Measurements from ENCODE around the gene FOXP4.

Gene FOXP4

GRCh38 chr6:41555326-41556300, 9.4 kb downstream of the FOXP4 start:
- DNase-seq (ENCODE audit: low spot score in 2 of 2) (no peak), ATAC-seq (replicated peaks; ENCODE audit: extremely low read depth, poor library complexity, severe bottlenecking) (no peak)
- H3K4me1 Mint-ChIP-seq: peaks cover 28% of the 10 kb centered on the region
- H3K9me3 Mint-ChIP-seq: no peaks in the 10 kb centered on the region
- no peaks in the 10 kb centered on the region for H3K27me3 Mint-ChIP-seq
- H3K36me3 Mint-ChIP-seq (ENCODE audit: insufficient read depth): peaks cover 11% of the 10 kb centered on the region
- no peak overlapping the region for H3K27ac Mint-ChIP-seq (ENCODE audit: low read depth)
- H3K4me3 Mint-ChIP-seq: no peak overlapping the region

DNA sequence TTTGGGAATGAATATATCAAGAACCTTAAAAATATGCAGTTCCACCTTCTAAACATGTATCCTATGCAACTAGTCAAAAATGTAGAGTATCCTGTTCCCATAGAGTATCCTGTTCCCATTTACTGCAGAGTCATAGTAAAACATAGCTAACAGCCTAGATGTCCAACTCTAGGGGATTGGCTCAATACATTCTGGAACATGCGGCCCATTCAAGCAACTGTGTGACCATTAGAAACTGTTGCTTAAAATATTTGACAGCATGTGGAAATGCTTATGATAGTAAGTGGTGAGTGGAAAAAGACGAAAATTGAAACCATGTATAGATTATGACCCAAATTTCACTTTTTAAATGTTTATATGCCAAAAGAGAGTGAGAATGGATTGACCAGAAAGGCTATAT, 11.2 kb downstream of the FOXP4 start:
- H3K27ac Mint-ChIP-seq (ENCODE audit: low read depth): no peak overlapping the region
- peaks cover 15% of the 10 kb centered on the region for H3K36me3 Mint-ChIP-seq (ENCODE audit: insufficient read depth)
- DNase-seq (ENCODE audit: low spot score in 2 of 2) (no peak), ATAC-seq (replicated peaks; ENCODE audit: extremely low read depth, poor library complexity, severe bottlenecking) (no peak)
- no peaks in the 10 kb centered on the region for H3K27me3 Mint-ChIP-seq
- H3K4me3 Mint-ChIP-seq: no peak overlapping the region
- no peaks in the 10 kb centered on the region for H3K9me3 Mint-ChIP-seq
- H3K4me1 Mint-ChIP-seq: peaks cover 26% of the 10 kb centered on the region

DNA sequence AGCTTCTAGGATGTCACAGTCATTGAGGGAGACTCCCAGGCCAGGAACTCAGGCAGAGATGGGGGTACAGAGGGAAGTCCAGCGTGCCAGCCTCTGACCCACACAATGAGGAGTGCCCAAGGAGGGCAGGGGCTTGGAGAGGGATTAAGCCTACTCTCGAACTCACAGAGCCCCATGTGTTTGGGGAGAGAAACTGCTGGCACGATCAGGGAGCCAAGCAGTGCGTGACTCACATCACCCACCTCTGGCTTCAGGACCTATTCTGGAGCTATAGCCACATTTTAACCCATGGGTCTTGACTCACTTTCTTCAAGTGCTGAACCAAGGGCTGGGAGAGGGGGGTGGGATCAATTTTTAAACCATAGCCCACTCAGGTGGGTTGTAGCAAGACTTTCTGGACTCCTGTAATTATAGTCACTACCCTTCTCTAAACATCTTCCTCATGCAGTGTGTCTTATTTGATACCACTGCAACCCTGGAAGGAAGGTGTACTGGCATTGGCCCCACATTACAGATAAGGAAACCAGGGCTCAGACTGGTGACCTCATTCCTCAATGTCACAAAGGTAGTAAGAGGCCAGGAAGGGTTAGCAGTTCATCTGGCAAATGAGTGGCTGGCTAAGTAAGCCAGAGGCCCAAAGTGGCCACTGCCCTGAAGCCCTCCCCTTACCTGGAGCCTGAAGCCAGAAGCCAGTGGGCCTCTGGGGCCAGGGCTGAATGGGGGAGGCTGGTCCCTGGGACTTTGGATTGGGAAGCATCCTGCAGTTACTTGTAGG, 12.0 kb downstream of the FOXP4 start:
- Mint-ChIP-seq H3K4me3 (no peak overlapping the region), H3K27ac (ENCODE audit: low read depth) (no peak overlapping the region), H3K36me3 (ENCODE audit: insufficient read depth) (peaks cover 16% of the 10 kb centered on the region), H3K4me1 (peaks cover 26% of the 10 kb centered on the region), H3K27me3 (no peaks in the 10 kb centered on the region), H3K9me3 (no peaks in the 10 kb centered on the region)
- DNase-seq (ENCODE audit: low spot score in 2 of 2): no peak
- no peak for ATAC-seq (replicated peaks; ENCODE audit: extremely low read depth, poor library complexity, severe bottlenecking)

DNA sequence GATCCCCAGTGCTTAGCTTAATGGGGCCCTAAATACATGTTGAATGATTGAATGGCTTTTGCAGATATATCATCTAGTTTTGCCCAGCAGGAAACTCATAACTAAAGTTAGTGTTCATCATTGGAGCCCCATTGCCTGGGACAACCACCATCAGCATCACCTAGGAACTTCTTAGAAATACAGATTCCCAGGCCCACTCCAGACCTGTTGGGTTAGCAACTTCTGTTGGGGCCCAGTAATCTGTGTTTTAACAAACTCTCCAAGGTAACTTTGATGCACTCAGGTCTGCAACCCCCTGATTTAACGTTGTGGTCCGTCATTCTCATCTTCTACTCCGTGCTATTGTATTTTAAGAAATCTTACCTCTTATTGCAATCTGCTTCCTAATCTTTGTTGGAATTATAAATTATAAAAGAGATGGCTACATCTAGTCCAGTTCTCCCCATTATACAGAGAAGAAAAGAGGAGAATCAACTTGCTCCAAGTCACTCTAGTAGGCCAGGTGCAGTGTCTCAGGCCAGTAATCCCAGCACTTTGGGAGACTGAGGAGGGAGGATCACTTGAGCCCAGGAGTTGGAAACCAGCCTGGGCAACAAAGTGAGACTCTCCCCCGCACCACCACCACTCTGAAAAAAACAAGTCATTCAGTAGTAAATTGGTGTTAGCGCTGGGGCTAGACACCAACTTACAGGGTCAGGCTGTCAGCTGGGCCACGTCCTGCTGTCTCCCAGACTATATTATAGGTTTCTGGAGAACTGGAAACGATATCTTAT, 13.7 kb downstream of the FOXP4 start:
- Mint-ChIP-seq H3K4me1 (peaks cover 26% of the 10 kb centered on the region), H3K36me3 (ENCODE audit: insufficient read depth) (peaks cover 12% of the 10 kb centered on the region), H3K27me3 (no peaks in the 10 kb centered on the region), H3K27ac (ENCODE audit: low read depth) (peak overlapping the region; percentile 93), H3K4me3 (peak overlapping the region; percentile 89), H3K9me3 (no peaks in the 10 kb centered on the region)
- DNase-seq (ENCODE audit: low spot score in 2 of 2) (no peak), ATAC-seq (replicated peaks; ENCODE audit: extremely low read depth, poor library complexity, severe bottlenecking) (no peak)

DNA sequence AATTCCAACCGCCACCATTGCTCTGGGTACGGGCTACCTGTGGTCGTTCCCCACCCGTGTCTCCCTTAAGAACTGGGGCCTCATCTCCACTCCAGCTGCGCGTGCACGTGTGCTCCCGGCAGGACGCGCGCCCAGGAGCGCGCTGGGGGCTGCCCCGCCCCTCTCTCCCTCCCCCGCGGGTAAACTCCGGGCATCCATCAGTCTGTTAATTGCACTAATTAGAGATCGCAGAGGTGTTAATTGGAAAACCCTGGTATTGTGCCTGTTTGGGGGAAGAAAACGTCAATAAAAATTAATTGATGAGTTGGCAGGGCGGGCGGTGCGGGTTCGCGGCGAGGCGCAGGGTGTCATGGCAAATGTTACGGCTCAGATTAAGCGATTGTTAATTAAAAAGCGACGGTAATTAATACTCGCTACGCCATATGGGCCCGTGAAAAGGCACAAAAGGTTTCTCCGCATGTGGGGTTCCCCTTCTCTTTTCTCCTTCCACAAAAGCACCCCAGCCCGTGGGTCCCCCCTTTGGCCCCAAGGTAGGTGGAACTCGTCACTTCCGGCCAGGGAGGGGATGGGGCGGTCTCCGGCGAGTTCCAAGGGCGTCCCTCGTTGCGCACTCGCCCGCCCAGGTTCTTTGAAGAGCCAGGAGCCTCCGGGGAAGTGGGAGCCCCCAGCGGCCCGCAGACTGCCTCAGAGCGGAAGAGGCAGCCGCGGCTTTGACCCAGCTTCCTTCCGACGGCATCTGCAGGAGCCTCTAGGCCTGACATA, 14.4 kb downstream of the FOXP4 start:
- Mint-ChIP-seq H3K27ac (ENCODE audit: low read depth) (peak overlapping the region; percentile 93), H3K36me3 (ENCODE audit: insufficient read depth) (peaks cover 10% of the 10 kb centered on the region), H3K27me3 (no peaks in the 10 kb centered on the region), H3K4me3 (peak overlapping the region; percentile 89), H3K9me3 (no peaks in the 10 kb centered on the region), H3K4me1 (peaks cover 24% of the 10 kb centered on the region)
- ATAC-seq (replicated peaks; ENCODE audit: extremely low read depth, poor library complexity, severe bottlenecking) (peak; percentile 93), DNase-seq (ENCODE audit: low spot score in 2 of 2) (peak; percentile 85 to 94)

DNA sequence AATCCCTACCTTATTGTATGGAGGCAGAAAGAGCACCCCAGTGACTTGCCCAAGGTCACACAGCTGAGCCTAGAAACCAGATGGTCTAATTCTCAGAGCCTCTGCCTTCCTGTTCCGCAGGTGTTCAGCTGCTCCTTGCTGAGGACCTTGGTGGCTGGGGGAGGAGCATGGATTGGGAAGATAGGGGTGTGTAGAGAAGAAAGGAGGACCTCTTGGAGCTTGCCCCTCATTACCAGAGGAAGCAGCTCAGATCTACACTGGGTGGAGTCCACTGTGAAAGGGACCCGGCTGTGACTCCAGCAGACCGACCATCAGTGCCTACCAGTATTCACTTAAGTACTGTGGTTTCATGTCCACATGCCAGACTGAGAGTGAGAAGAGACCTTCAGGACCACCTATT, 15.2 kb downstream of the FOXP4 start:
- Mint-ChIP-seq H3K9me3 (no peaks in the 10 kb centered on the region), H3K4me1 (peaks cover 25% of the 10 kb centered on the region), H3K36me3 (ENCODE audit: insufficient read depth) (peaks cover 12% of the 10 kb centered on the region), H3K27me3 (no peaks in the 10 kb centered on the region), H3K4me3 (no peak overlapping the region), H3K27ac (ENCODE audit: low read depth) (peak overlapping the region; percentile 93)
- no peak for DNase-seq (ENCODE audit: low spot score in 2 of 2)
- ATAC-seq (replicated peaks; ENCODE audit: extremely low read depth, poor library complexity, severe bottlenecking): no peak

DNA sequence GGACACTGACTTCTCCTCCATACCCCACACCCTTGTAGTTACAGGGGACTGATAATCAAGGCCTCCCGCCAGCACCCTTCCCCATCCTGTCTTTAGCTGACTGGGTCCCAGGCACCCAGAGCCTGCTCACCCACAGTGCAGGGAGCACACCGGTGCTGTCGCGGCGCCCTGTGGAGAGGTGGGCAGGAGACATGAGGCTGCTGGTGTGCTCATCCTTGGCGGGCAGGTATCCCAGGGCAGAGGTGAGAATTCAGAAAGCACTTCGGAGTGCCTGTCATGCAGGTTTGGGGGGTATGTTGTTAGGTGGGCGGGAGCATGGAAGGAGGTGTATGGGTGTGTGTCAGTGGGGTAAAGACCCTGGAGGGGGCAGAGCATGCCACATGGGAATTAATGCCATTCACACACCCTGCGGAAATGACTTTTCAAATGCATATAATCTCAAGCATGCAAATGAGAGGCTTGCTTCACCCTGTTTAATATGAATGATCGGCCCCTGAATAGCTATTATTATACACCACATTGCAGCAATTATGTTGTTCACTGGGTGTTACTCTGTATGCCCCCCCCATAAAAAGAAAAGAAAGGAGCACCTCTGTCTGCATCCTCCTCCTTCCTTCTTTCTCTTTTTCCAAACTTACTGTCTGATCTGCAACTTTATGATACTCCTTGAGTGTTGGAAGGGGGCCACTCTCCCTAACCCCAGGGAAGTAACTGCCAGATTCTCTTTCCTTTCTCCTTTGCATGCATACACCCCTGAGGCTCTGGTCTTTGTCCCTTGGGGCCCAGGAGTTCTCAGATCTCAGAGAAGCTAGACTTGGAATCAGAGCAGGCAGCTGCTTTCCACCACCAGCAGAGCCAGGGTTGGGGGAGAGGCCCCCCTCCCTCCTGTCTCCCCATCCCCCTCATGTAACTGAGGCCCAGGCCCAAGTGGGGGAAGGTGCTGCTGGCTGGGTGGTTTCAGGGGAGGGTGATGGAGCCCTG, 16.0 kb downstream of the FOXP4 start:
- no peaks in the 10 kb centered on the region for H3K9me3 Mint-ChIP-seq
- peaks cover 17% of the 10 kb centered on the region for H3K36me3 Mint-ChIP-seq (ENCODE audit: insufficient read depth)
- H3K4me1 Mint-ChIP-seq: peaks cover 26% of the 10 kb centered on the region
- DNase-seq (ENCODE audit: low spot score in 2 of 2) (no peak), ATAC-seq (replicated peaks; ENCODE audit: extremely low read depth, poor library complexity, severe bottlenecking) (no peak)
- H3K27ac Mint-ChIP-seq (ENCODE audit: low read depth): peak overlapping the region; percentile 93
- no peak overlapping the region for H3K4me3 Mint-ChIP-seq
- H3K27me3 Mint-ChIP-seq: no peaks in the 10 kb centered on the region

GRCh38 chr6:41563060-41563776, 17.0 kb downstream of the FOXP4 start:
- Mint-ChIP-seq H3K27ac (ENCODE audit: low read depth) (no peak overlapping the region), H3K9me3 (no peaks in the 10 kb centered on the region)

DNA sequence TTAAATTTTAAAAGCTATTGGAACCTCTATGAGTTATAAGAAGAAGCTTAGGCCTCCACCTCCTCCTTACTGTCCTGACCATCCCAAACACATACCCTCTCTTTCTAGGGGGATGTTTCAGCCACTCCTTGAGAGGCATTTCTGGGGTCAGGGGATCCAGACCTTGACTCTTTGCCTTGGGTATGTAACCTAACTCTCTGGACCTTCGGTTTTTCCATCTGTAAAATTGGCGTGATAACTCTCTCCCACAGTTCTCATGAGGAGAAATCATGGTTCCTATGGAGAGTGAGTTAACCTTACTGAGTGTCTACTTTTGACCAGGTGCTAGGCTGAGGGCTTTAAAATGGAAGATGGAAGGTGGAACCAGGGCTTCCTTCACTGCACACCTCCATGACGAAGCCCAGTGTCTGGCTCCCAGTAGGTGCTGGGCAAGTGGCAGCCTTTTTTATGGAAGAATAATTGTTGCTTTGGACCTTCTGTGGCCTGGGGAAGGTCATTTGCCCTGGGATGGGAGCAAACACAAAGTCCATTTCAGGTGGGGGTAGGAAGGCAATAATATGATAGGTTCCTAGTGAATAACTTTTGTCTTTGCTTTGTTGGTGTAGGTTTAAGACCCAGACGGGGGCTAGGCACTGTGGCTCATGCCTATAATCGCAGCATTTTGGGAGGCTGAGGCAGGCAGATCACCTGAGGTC, 18.4 kb downstream of the FOXP4 start:
- DNase-seq (ENCODE audit: low spot score in 2 of 2) (no peak), ATAC-seq (replicated peaks; ENCODE audit: extremely low read depth, poor library complexity, severe bottlenecking) (no peak)
- H3K27me3 Mint-ChIP-seq: no peaks in the 10 kb centered on the region
- no peak overlapping the region for H3K4me3 Mint-ChIP-seq
- H3K27ac Mint-ChIP-seq (ENCODE audit: low read depth): no peak overlapping the region
- peaks cover 31% of the 10 kb centered on the region for H3K4me1 Mint-ChIP-seq
- no peaks in the 10 kb centered on the region for H3K9me3 Mint-ChIP-seq
- H3K36me3 Mint-ChIP-seq (ENCODE audit: insufficient read depth): peaks cover 17% of the 10 kb centered on the region

More at GRCh38 chr6:41563060-41563776, 17.0 kb downstream of the FOXP4 start:
- no peak for DNase-seq (ENCODE audit: low spot score in 2 of 2)
- Mint-ChIP-seq H3K4me1 (peaks cover 26% of the 10 kb centered on the region), H3K36me3 (ENCODE audit: insufficient read depth) (peaks cover 17% of the 10 kb centered on the region), H3K27me3 (no peaks in the 10 kb centered on the region), H3K4me3 (no peak overlapping the region)
- no peak for ATAC-seq (replicated peaks; ENCODE audit: extremely low read depth, poor library complexity, severe bottlenecking)

GRCh38 chr6:41565701-41566100, 19.5 kb downstream of the FOXP4 start:
- no peak for ATAC-seq (replicated peaks; ENCODE audit: extremely low read depth, poor library complexity, severe bottlenecking)
- no peaks in the 10 kb centered on the region for H3K27me3 Mint-ChIP-seq
- DNase-seq (ENCODE audit: low spot score in 2 of 2): no peak
- no peak overlapping the region for H3K27ac Mint-ChIP-seq (ENCODE audit: low read depth)
- no peaks in the 10 kb centered on the region for H3K9me3 Mint-ChIP-seq
- H3K4me3 Mint-ChIP-seq: no peak overlapping the region
- peaks cover 15% of the 10 kb centered on the region for H3K36me3 Mint-ChIP-seq (ENCODE audit: insufficient read depth)
- H3K4me1 Mint-ChIP-seq: peaks cover 22% of the 10 kb centered on the region
